ENCODE results near the gene RMP24.
"Not testable (repeated sequence)": the region's sequence is repeated elsewhere in the genome, so short reads cannot be mapped to it uniquely, and the experiment has no call there.

Gene RMP24

GRCh38 chr18:36017232-36017631 is 44.8 kb downstream of the RMP24 start:
- no peaks in the 10 kb centered on the region for H3K27me3 Mint-ChIP-seq (ENCODE audit: low read depth)
- no peak overlapping the region for H3K4me3 Mint-ChIP-seq (ENCODE audit: unreplicated experiment)
- H3K36me3 Mint-ChIP-seq (ENCODE audit: low read depth): no peaks in the 10 kb centered on the region
- H3K9me3 Mint-ChIP-seq (ENCODE audit: low read depth): no peaks in the 10 kb centered on the region
- peaks cover 7% of the 10 kb centered on the region for H3K4me1 Mint-ChIP-seq (ENCODE audit: low read depth)
- TF ChIP-seq CTCF (IDR thresholded peaks at IDR 0.05): no peak
- no peak overlapping the region for H3K27ac Mint-ChIP-seq (ENCODE audit: unreplicated experiment)
- no peak for DNase-seq (ENCODE audit: low spot score)

GRCh38 chr18:36020174-36020711 is 47.8 kb downstream of the RMP24 start:
- no peak for TF ChIP-seq CTCF (IDR thresholded peaks at IDR 0.05)
- H3K4me1 Mint-ChIP-seq (ENCODE audit: low read depth): peaks cover 7% of the 10 kb centered on the region
- no peaks in the 10 kb centered on the region for H3K27me3 Mint-ChIP-seq (ENCODE audit: low read depth)
- no peaks in the 10 kb centered on the region for H3K9me3 Mint-ChIP-seq (ENCODE audit: low read depth)
- H3K4me3 Mint-ChIP-seq (ENCODE audit: unreplicated experiment): no peak overlapping the region
- peaks cover 1% of the 10 kb centered on the region for H3K36me3 Mint-ChIP-seq (ENCODE audit: low read depth)
- H3K27ac Mint-ChIP-seq (ENCODE audit: unreplicated experiment): no peak overlapping the region
- no peak for DNase-seq (ENCODE audit: low spot score)

GRCh38 chr18:36023336-36023735 is 50.9 kb downstream of the RMP24 start:
- no peak for DNase-seq (ENCODE audit: low spot score)
- Mint-ChIP-seq H3K27me3 (ENCODE audit: low read depth) (no peaks in the 10 kb centered on the region), H3K4me1 (ENCODE audit: low read depth) (no peaks in the 10 kb centered on the region), H3K36me3 (ENCODE audit: low read depth) (peaks cover 5% of the 10 kb centered on the region), H3K4me3 (ENCODE audit: unreplicated experiment) (no peak overlapping the region), H3K27ac (ENCODE audit: unreplicated experiment) (no peak overlapping the region), H3K9me3 (ENCODE audit: low read depth) (no peaks in the 10 kb centered on the region)
- no peak for TF ChIP-seq CTCF (IDR thresholded peaks at IDR 0.05)

- H3K4me3 Mint-ChIP-seq (ENCODE audit: unreplicated experiment); H3K27ac Mint-ChIP-seq (ENCODE audit: unreplicated experiment); H3K36me3 Mint-ChIP-seq (ENCODE audit: low read depth); DNase-seq (ENCODE audit: low spot score); H3K9me3 Mint-ChIP-seq (ENCODE audit: low read depth); H3K4me1 Mint-ChIP-seq (ENCODE audit: low read depth); H3K27me3 Mint-ChIP-seq (ENCODE audit: low read depth): not testable (repeated sequence)
Measured at GRCh38 chr18:36024241-36024640, 51.8 kb downstream of the RMP24 start.

- H3K36me3 Mint-ChIP-seq (ENCODE audit: low read depth): peaks cover 5% of the 10 kb centered on the region
- no peaks in the 10 kb centered on the region for H3K9me3 Mint-ChIP-seq (ENCODE audit: low read depth)
- no peak for DNase-seq (ENCODE audit: low spot score)
- no peak overlapping the region for H3K4me3 Mint-ChIP-seq (ENCODE audit: unreplicated experiment)
- H3K27me3 Mint-ChIP-seq (ENCODE audit: low read depth): no peaks in the 10 kb centered on the region
- H3K4me1 Mint-ChIP-seq (ENCODE audit: low read depth): no peaks in the 10 kb centered on the region
- TF ChIP-seq CTCF (IDR thresholded peaks at IDR 0.05): no peak
- H3K27ac Mint-ChIP-seq (ENCODE audit: unreplicated experiment): no peak overlapping the region
Measured at GRCh38 chr18:36025025-36025424, 52.5 kb downstream of the RMP24 start.

GRCh38 chr18:36028859-36029258 is 56.4 kb downstream of the RMP24 start:
- peaks cover 5% of the 10 kb centered on the region for H3K36me3 Mint-ChIP-seq (ENCODE audit: low read depth)
- DNase-seq (ENCODE audit: low spot score): no peak

More at GRCh38 chr18:36028859-36029258, 56.4 kb downstream of the RMP24 start:
- no peak for TF ChIP-seq CTCF (IDR thresholded peaks at IDR 0.05)
- peaks cover 12% of the 10 kb centered on the region for H3K4me1 Mint-ChIP-seq (ENCODE audit: low read depth)
- no peaks in the 10 kb centered on the region for H3K27me3 Mint-ChIP-seq (ENCODE audit: low read depth)
- no peaks in the 10 kb centered on the region for H3K9me3 Mint-ChIP-seq (ENCODE audit: low read depth)
- no peak overlapping the region for H3K27ac Mint-ChIP-seq (ENCODE audit: unreplicated experiment)
- no peak overlapping the region for H3K4me3 Mint-ChIP-seq (ENCODE audit: unreplicated experiment)

Measured in chondrocyte (in vitro differentiated cells).